ENCODE results near the gene ACSL1. TPM values are rescaled to one million over a fixed set of nuclear protein-coding genes. Genes with fewer than 3 reads are reported as not detected.

ACSL1 gene
- polyA plus RNA-seq, 1 donor from 2014 or later: 30.7 TPM

- H3K9me2 ChIP-seq (ENCODE audit: insufficient read depth, low read length): no peaks in the 10 kb centered on the region
- no peak overlapping the region for H3K9ac ChIP-seq (ENCODE audit: low read length)
- no peaks in the 10 kb centered on the region for H3K27me3 ChIP-seq (ENCODE audit: insufficient read depth, low read depth, low read length)
- H3K79me2 ChIP-seq (replicated peaks; ENCODE audit: insufficient read depth, low read length): peaks cover 20% of the 10 kb centered on the region
- no peaks in the 10 kb centered on the region for H3K9me3 ChIP-seq (ENCODE audit: low read length)
- no peaks in the 10 kb centered on the region for H3F3A ChIP-seq (ENCODE audit: insufficient read depth, low read length, poor library complexity, severe bottlenecking)
- no peak overlapping the region for H3K4me2 ChIP-seq (ENCODE audit: low read length)
- no peaks in the 10 kb centered on the region for H4K20me1 ChIP-seq (ENCODE audit: insufficient read depth)
- no peaks in the 10 kb centered on the region for H3K36me3 ChIP-seq (ENCODE audit: insufficient read depth, low read length)
- H3K27ac ChIP-seq (ENCODE audit: low read length): no peak overlapping the region
- TF ChIP-seq SMC3 (conservative IDR thresholded peaks at IDR 0.05; ENCODE audit: poor library complexity): no peak
- no peak for TF ChIP-seq TAF1 (IDR thresholded peaks at IDR 0.05; ENCODE audit: low read depth)
- TF ChIP-seq, protein P1, sequence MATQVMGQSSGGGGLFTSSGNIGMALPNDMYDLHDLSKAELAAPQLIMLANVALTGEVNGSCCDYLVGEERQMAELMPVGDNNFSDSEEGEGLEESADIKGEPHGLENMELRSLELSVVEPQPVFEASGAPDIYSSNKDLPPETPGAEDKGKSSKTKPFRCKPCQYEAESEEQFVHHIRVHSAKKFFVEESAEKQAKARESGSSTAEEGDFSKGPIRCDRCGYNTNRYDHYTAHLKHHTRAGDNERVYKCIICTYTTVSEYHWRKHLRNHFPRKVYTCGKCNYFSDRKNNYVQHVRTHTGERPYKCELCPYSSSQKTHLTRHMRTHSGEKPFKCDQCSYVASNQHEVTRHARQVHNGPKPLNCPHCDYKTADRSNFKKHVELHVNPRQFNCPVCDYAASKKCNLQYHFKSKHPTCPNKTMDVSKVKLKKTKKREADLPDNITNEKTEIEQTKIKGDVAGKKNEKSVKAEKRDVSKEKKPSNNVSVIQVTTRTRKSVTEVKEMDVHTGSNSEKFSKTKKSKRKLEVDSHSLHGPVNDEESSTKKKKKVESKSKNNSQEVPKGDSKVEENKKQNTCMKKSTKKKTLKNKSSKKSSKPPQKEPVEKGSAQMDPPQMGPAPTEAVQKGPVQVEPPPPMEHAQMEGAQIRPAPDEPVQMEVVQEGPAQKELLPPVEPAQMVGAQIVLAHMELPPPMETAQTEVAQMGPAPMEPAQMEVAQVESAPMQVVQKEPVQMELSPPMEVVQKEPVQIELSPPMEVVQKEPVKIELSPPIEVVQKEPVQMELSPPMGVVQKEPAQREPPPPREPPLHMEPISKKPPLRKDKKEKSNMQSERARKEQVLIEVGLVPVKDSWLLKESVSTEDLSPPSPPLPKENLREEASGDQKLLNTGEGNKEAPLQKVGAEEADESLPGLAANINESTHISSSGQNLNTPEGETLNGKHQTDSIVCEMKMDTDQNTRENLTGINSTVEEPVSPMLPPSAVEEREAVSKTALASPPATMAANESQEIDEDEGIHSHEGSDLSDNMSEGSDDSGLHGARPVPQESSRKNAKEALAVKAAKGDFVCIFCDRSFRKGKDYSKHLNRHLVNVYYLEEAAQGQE (IDR thresholded peaks at IDR 0.05; ENCODE audit: borderline replicate concordance): no peak
- TF ChIP-seq POLR2AphosphoS5 (IDR thresholded peaks at IDR 0.05): no peak
- TF ChIP-seq RAD21 (conservative IDR thresholded peaks at IDR 0.05): no peak
- TF ChIP-seq MXI1 (conservative IDR thresholded peaks at IDR 0.05; ENCODE audit: poor library complexity, severe bottlenecking): no peak
- no peak for TF ChIP-seq EP300 (conservative IDR thresholded peaks at IDR 0.05; ENCODE audit: poor library complexity, severe bottlenecking)
- no peak for TF ChIP-seq EZH2 (IDR thresholded peaks at IDR 0.05; ENCODE audit: borderline replicate concordance, insufficient read depth, low read length, poor library complexity, severe bottlenecking)
- TF ChIP-seq, protein P2, sequence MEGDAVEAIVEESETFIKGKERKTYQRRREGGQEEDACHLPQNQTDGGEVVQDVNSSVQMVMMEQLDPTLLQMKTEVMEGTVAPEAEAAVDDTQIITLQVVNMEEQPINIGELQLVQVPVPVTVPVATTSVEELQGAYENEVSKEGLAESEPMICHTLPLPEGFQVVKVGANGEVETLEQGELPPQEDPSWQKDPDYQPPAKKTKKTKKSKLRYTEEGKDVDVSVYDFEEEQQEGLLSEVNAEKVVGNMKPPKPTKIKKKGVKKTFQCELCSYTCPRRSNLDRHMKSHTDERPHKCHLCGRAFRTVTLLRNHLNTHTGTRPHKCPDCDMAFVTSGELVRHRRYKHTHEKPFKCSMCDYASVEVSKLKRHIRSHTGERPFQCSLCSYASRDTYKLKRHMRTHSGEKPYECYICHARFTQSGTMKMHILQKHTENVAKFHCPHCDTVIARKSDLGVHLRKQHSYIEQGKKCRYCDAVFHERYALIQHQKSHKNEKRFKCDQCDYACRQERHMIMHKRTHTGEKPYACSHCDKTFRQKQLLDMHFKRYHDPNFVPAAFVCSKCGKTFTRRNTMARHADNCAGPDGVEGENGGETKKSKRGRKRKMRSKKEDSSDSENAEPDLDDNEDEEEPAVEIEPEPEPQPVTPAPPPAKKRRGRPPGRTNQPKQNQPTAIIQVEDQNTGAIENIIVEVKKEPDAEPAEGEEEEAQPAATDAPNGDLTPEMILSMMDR (IDR thresholded peaks at IDR 0.05; ENCODE audit: poor library complexity, severe bottlenecking): no peak
- no peak overlapping the region for H3K4me3 ChIP-seq (ENCODE audit: low read length)
- no peak overlapping the region for H2AFZ ChIP-seq (ENCODE audit: low read depth, low read length)
Observed at GRCh38 chr4:184731056-184731455, 94.7 kb downstream of the ACSL1 start.

DNA sequence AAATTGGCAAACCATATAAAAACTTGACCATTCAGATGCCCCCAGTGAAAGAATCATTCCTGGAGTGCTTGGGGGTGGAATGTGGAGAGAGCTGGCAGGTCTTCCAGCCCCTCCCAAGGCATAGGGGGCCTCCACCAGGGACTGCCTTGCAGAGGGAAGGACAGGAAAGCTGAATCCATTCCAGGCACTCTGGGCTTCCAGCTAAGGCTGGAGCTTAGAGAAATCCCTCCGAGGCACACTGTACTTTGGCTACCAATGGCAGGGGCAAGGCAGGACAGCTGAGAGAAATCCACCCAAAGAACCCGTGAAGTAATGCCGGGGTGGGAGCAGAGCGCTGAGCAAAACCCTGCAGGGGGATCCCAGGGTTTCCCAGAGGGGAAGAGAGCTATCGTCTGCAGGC, 95.8 kb downstream of the ACSL1 start:
- H2AFZ ChIP-seq (ENCODE audit: low read depth, low read length): no peak overlapping the region

More for the DNA sequence above, 95.8 kb downstream of the ACSL1 start:
- no peaks in the 10 kb centered on the region for H3K9me3 ChIP-seq (ENCODE audit: low read length)
- no peaks in the 10 kb centered on the region for H3F3A ChIP-seq (ENCODE audit: insufficient read depth, low read length, poor library complexity, severe bottlenecking)
- no peak overlapping the region for H3K4me3 ChIP-seq (ENCODE audit: low read length)
- no peak overlapping the region for H3K9ac ChIP-seq (ENCODE audit: low read length)
- H3K27ac ChIP-seq (ENCODE audit: low read length): no peak overlapping the region
- no peaks in the 10 kb centered on the region for H3K9me2 ChIP-seq (ENCODE audit: insufficient read depth, low read length)
- TF ChIP-seq, protein P1 (IDR thresholded peaks at IDR 0.05; ENCODE audit: borderline replicate concordance): no peak
- no peak for TF ChIP-seq EZH2 (IDR thresholded peaks at IDR 0.05; ENCODE audit: borderline replicate concordance, insufficient read depth, low read length, poor library complexity, severe bottlenecking)
- TF ChIP-seq SMC3 (conservative IDR thresholded peaks at IDR 0.05; ENCODE audit: poor library complexity): no peak
- no peak for TF ChIP-seq MXI1 (conservative IDR thresholded peaks at IDR 0.05; ENCODE audit: poor library complexity, severe bottlenecking)
- TF ChIP-seq TAF1 (IDR thresholded peaks at IDR 0.05; ENCODE audit: low read depth): no peak
- H3K27me3 ChIP-seq (ENCODE audit: insufficient read depth, low read depth, low read length): no peaks in the 10 kb centered on the region
- no peaks in the 10 kb centered on the region for H4K20me1 ChIP-seq (ENCODE audit: insufficient read depth)
- H3K4me2 ChIP-seq (ENCODE audit: low read length): no peak overlapping the region
- H3K36me3 ChIP-seq (ENCODE audit: insufficient read depth, low read length): no peaks in the 10 kb centered on the region
- peaks cover 20% of the 10 kb centered on the region for H3K79me2 ChIP-seq (replicated peaks; ENCODE audit: insufficient read depth, low read length)
